H4 (cell line): ENCODE measurements around the gene OR2V2. TPM values are rescaled to one million over a fixed set of nuclear protein-coding genes. Genes with fewer than 3 reads are reported as not detected.
"Not testable (repeated sequence)": the region's sequence is repeated elsewhere in the genome, so short reads cannot be mapped to it uniquely, and the experiment has no call there.

ENCODE experiments used
- DNase-seq: peaks from one replicate; pipeline ENCODE4 v3.0.0-alpha.2; 2015; ENCODE audit warnings: low spot score
- total RNA-seq: library from RNA; depleted of rRNA; stranded (reverse); fragments of >200 nt; shearing (Covaris generic); gene quantifications from 2 replicates; pipeline ENCODE4 v1.2.3, GENCODE V29; 2014

Gene OR2V2
- total RNA-seq, 1 experiment from 2014 or later, result not detected

GRCh38 chr5:181114844-181115778 lies 32.3 kb upstream of the OR2V2 start:
- DNase-seq, result peak; percentile 39

- DNase-seq, result no peak
Observed at GRCh38 chr5:181118369-181118768, 29.0 kb upstream of the OR2V2 start.

- no peak for DNase-seq
Observed at GRCh38 chr5:181119105-181119504, 28.3 kb upstream of the OR2V2 start.

GRCh38 chr5:181120306-181120705 lies 27.1 kb upstream of the OR2V2 start:
- DNase-seq, result no peak

GRCh38 chr5:181120761-181121160 lies 26.6 kb upstream of the OR2V2 start:
- DNase-seq, result no peak

GRCh38 chr5:181121675-181122561 lies 25.5 kb upstream of the OR2V2 start:
- DNase-seq, result no peak

- no peak for DNase-seq
Observed at GRCh38 chr5:181124526-181124925, 22.9 kb upstream of the OR2V2 start.

GRCh38 chr5:181126841-181127240 lies 20.5 kb upstream of the OR2V2 start:
- DNase-seq, result no peak

- DNase-seq, result no peak
Observed at GRCh38 chr5:181127456-181127855, 19.9 kb upstream of the OR2V2 start.

- DNase-seq, result no peak
Observed at GRCh38 chr5:181127907-181128626, 19.3 kb upstream of the OR2V2 start.

- DNase-seq, result no peak
Observed at GRCh38 chr5:181129601-181130000, 17.8 kb upstream of the OR2V2 start.

GRCh38 chr5:181130081-181130480 lies 17.3 kb upstream of the OR2V2 start:
- not testable (repeated sequence) for DNase-seq

- no peak for DNase-seq
Observed at GRCh38 chr5:181130832-181131496, 16.4 kb upstream of the OR2V2 start, which contains the start of gene OR2V1. TSS of gene OR2V1 (minus strand) at chr5:181131169. CDS start at chr5:181125304, 5,865 bp downstream.

GRCh38 chr5:181131514-181131913 lies 15.9 kb upstream of the OR2V2 start:
- no peak for DNase-seq

- no peak for DNase-seq
Observed at GRCh38 chr5:181133083-181133482, 14.3 kb upstream of the OR2V2 start.

GRCh38 chr5:181133610-181134231 lies 13.7 kb upstream of the OR2V2 start:
- peak; percentile 63 for DNase-seq

- no peak for DNase-seq
Observed at GRCh38 chr5:181134259-181134658, 13.1 kb upstream of the OR2V2 start.

- no peak for DNase-seq
Observed at GRCh38 chr5:181136361-181136955, 10.9 kb upstream of the OR2V2 start.

GRCh38 chr5:181138258-181138657 lies 9.1 kb upstream of the OR2V2 start:
- no peak for DNase-seq

- no peak for DNase-seq
Observed at GRCh38 chr5:181140766-181141165, 6.6 kb upstream of the OR2V2 start.
